ENCODE data around the gene HLF. TPM values are rescaled to one million over a fixed set of nuclear protein-coding genes. Genes with fewer than 3 reads are reported as not detected.

The HLF gene
- total RNA-seq, 1 experiment from 2014 or later = 0.29 TPM

- DNase-seq (ENCODE audit: low read depth) = no peak
These were observed 25.8 kb downstream of the HLF start for GRCh38 chr17:55290492-55291113.

- DNase-seq (ENCODE audit: low read depth) = no peak
These were observed 26.4 kb downstream of the HLF start for GRCh38 chr17:55291114-55291507.

GRCh38 chr17:55292094-55292493 lies 27.3 kb downstream of the HLF start:
- DNase-seq (ENCODE audit: low read depth) = no peak

GRCh38 chr17:55294042-55294751 lies 29.4 kb downstream of the HLF start:
- DNase-seq (ENCODE audit: low read depth) = no peak

GRCh38 chr17:55295411-55296170 lies 30.8 kb downstream of the HLF start:
- peak; percentile 22 for DNase-seq (ENCODE audit: low read depth)

- no peak for DNase-seq (ENCODE audit: low read depth)
These were observed 31.5 kb downstream of the HLF start for GRCh38 chr17:55296171-55296695.

- no peak for DNase-seq (ENCODE audit: low read depth)
These were observed 31.9 kb downstream of the HLF start for GRCh38 chr17:55296699-55297098.

GRCh38 chr17:55298111-55298730 lies 33.5 kb downstream of the HLF start:
- DNase-seq (ENCODE audit: low read depth) = no peak

GRCh38 chr17:55299162-55299838 lies 34.5 kb downstream of the HLF start:
- no peak for DNase-seq (ENCODE audit: low read depth)

- DNase-seq (ENCODE audit: low read depth) = no peak
These were observed 35.1 kb downstream of the HLF start for GRCh38 chr17:55299890-55300289.

GRCh38 chr17:55300479-55301290 lies 35.9 kb downstream of the HLF start:
- no peak for DNase-seq (ENCODE audit: low read depth)

- no peak for DNase-seq (ENCODE audit: low read depth)
These were observed 37.0 kb downstream of the HLF start for GRCh38 chr17:55301521-55302406.

GRCh38 chr17:55302407-55302787 lies 37.6 kb downstream of the HLF start:
- no peak for DNase-seq (ENCODE audit: low read depth)

- no peak for DNase-seq (ENCODE audit: low read depth)
These were observed 38.3 kb downstream of the HLF start for GRCh38 chr17:55303008-55303493.

- peak; percentile 8 for DNase-seq (ENCODE audit: low read depth)
These were observed 39.0 kb downstream of the HLF start for GRCh38 chr17:55303701-55304145.

- DNase-seq (ENCODE audit: low read depth) = peak; percentile 34
These were observed 39.6 kb downstream of the HLF start for GRCh38 chr17:55304171-55304859.

- DNase-seq (ENCODE audit: low read depth) = no peak
These were observed 40.7 kb downstream of the HLF start for GRCh38 chr17:55305321-55306087.

GRCh38 chr17:55307879-55308278 lies 43.1 kb downstream of the HLF start:
- no peak for DNase-seq (ENCODE audit: low read depth)

Data from LHCN-M2 (cell line).